HepG2 (cell line): ENCODE measurements around the gene CASP5. TPM values are rescaled to one million over a fixed set of nuclear protein-coding genes. Genes with fewer than 3 reads are reported as not detected.

Source experiments
- AKNA ChIP-seq: sonication (generic); formaldehyde crosslinking; IDR thresholded peaks from 2 replicates; pipeline ENCODE4 v1.4.0; 2020; ENCODE audit warnings: missing genetic modification reagents, borderline replicate concordance
- FOXJ3 ChIP-seq: sonication (generic); formaldehyde crosslinking; IDR thresholded peaks from 2 replicates; pipeline ENCODE4 v1.4.0; 2020; ENCODE audit warnings: missing genetic modification reagents, mild to moderate bottlenecking, borderline replicate concordance
- HHEX ChIP-seq: IDR thresholded peaks from 2 replicates; pipeline ENCODE4 v1.6.1; 2016; ENCODE audit warnings: control low read depth
- HNRNPLL ChIP-seq: fragments of 200-400 bp; formaldehyde crosslinking; IDR thresholded peaks from 2 replicates; pipeline ENCODE4 v1.6.1; 2017; ENCODE audit warnings: mild to moderate bottlenecking, low read depth, low read length; ENCODE audit not compliant: poor library complexity, severe bottlenecking
- KDM5B ChIP-seq: sonication (generic); formaldehyde crosslinking; IDR thresholded peaks from 2 replicates; pipeline ENCODE4 v1.4.0; 2020; ENCODE audit warnings: missing genetic modification reagents, mild to moderate bottlenecking, borderline replicate concordance
- RAD21 ChIP-seq: fragments of 450-650 bp; formaldehyde crosslinking; IDR thresholded peaks from 2 replicates; pipeline ENCODE4 v1.5.0; 2020; ENCODE audit warnings: mild to moderate bottlenecking
- SMARCC2 ChIP-seq: fragments of 450-650 bp; IDR thresholded peaks from 2 replicates; pipeline ENCODE4 v1.6.1; 2017; ENCODE audit warnings: antibody characterized with exemption, mild to moderate bottlenecking
- SP2 ChIP-seq: sonication (generic); formaldehyde crosslinking; IDR thresholded peaks from 2 replicates; pipeline ENCODE4 v1.5.1; 2020; ENCODE audit warnings: mild to moderate bottlenecking, missing genetic modification reagents
- XRCC5 ChIP-seq: fragments of 200-400 bp; formaldehyde crosslinking; optimal IDR thresholded peaks from 2 replicates; pipeline ENCODE3; 2017; ENCODE audit warnings: mild to moderate bottlenecking, low read length
- ZFP82 ChIP-seq: sonication (generic); formaldehyde crosslinking; IDR thresholded peaks from 2 replicates; pipeline ENCODE4 v1.5.1; 2020; ENCODE audit warnings: mild to moderate bottlenecking, missing genetic modification reagents, borderline replicate concordance
- ZGPAT ChIP-seq: IDR thresholded peaks from 2 replicates; pipeline ENCODE4 v1.6.1; 2016; ENCODE audit warnings: mild to moderate bottlenecking
- ZNF138 ChIP-seq: sonication (generic); formaldehyde crosslinking; IDR thresholded peaks from 2 replicates; pipeline ENCODE4 v1.5.0; 2020; ENCODE audit warnings: mild to moderate bottlenecking, low read depth, missing genetic modification reagents
- ZNF234 ChIP-seq: sonication (generic); formaldehyde crosslinking; conservative IDR thresholded peaks from 2 replicates; pipeline ENCODE4 v1.5.1; 2020; ENCODE audit warnings: mild to moderate bottlenecking, missing genetic modification reagents
- ZNF468 ChIP-seq: sonication (generic); formaldehyde crosslinking; IDR thresholded peaks from 2 replicates; pipeline ENCODE4 v1.8.0; 2022; ENCODE audit warnings: mild to moderate bottlenecking, moderate library complexity, missing genetic modification reagents
- ZNF646 ChIP-seq: sonication (generic); formaldehyde crosslinking; IDR thresholded peaks from 2 replicates; pipeline ENCODE4 v1.9.0; 2021; ENCODE audit warnings: mild to moderate bottlenecking, missing genetic modification reagents
- ZNF816 ChIP-seq: sonication (generic); formaldehyde crosslinking; IDR thresholded peaks from 2 replicates; pipeline ENCODE4 v1.8.0; 2022; ENCODE audit warnings: missing genetic modification reagents, mild to moderate bottlenecking, borderline replicate concordance
- polyA plus RNA-seq, 8 experiments: library from polyadenylated mRNA; depleted of rRNA in 3 of 8; stranded (reverse) in 7 of 8; unstranded in 1 of 8; fragments of >200 nt; fragmentation: Illumina TruSeq in 4 of 8; extraction: Trizol in 4 of 8; gene quantifications; 2 replicates each; pipeline versions ENCODE4 v1.2.1 to v1.2.3, GENCODE V29; 2011 to 2016; ENCODE audit warnings: low read depth in 4 of 8, missing spikeins in 1 of 8, mixed read lengths in 1 of 8; ENCODE audit not compliant: insufficient read depth in 1 of 8
- total RNA-seq, 5 experiments: library from RNA; depleted of rRNA; stranded (reverse); fragments of >200 nt; fragmentation: Illumina TruSeq; extraction: Trizol; gene quantifications; 2 replicates each; pipeline ENCODE4 v1.2.3, GENCODE V29; 2016; ENCODE audit warnings: low read depth in 1 of 5
- TF ChIP-seq, protein P1 (sequence below): sonication (generic); formaldehyde crosslinking; IDR thresholded peaks from 2 replicates; pipeline ENCODE4 v1.4.0; 2020; ENCODE audit warnings: mild to moderate bottlenecking, missing genetic modification reagents

The CASP5 gene
- total and polyA plus RNA-seq, 2 of the 13 experiments (the other 11 are each of a cell fraction or from before 2014, with no cell fraction given) = not detected

GRCh38 chr11:105057432-105057831 is 34.5 kb upstream of the CASP5 start (continued):
- TF ChIP-seq AKNA (CRISPR knock-in tag) (no peak), SP2 (no peak), ZGPAT (CRISPR knock-in tag) (peak; percentile 25; the same call in 1 of the 2 replicates), ZNF646 (CRISPR knock-in tag) (no peak), ZNF138 (CRISPR knock-in tag) (no peak), ZNF816 (CRISPR knock-in tag) (peak; percentile 27; the same call in 1 of the 2 replicates), ZFP82 (CRISPR knock-in tag) (no peak), XRCC5 (no peak), KDM5B (CRISPR knock-in tag) (no peak), RAD21 (CRISPR knock-in tag) (no peak), HHEX (CRISPR knock-in tag) (no peak), HNRNPLL (no peak), ZNF468 (CRISPR knock-in tag) (no peak), ZNF234 (no peak), SMARCC2 (no peak), FOXJ3 (CRISPR knock-in tag) (peak; percentile 77; the same call in 1 of the 2 replicates)
- TF ChIP-seq, protein P1, sequence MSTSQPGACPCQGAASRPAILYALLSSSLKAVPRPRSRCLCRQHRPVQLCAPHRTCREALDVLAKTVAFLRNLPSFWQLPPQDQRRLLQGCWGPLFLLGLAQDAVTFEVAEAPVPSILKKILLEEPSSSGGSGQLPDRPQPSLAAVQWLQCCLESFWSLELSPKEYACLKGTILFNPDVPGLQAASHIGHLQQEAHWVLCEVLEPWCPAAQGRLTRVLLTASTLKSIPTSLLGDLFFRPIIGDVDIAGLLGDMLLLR (CRISPR knock-in tag) = no peak
